BLaER1 (cell line): ENCODE data around the gene PRKG1.

Experiments used
- H3K27ac ChIP-seq: shearing (Covaris generic); formaldehyde crosslinking; 2 replicates; pipeline ENCODE4 v1.8.1; 2022
- H3K27me3 ChIP-seq: shearing (Covaris generic); formaldehyde crosslinking; 2 replicates; pipeline ENCODE4 v1.8.1; 2022
- H3K36me3 ChIP-seq: shearing (Covaris generic); formaldehyde crosslinking; 2 replicates; pipeline ENCODE4 v1.8.1; 2022
- H3K4me1 ChIP-seq: shearing (Covaris generic); formaldehyde crosslinking; 2 replicates; pipeline ENCODE4 v1.8.1; 2022
- H3K4me2 ChIP-seq: shearing (Covaris generic); formaldehyde crosslinking; 2 replicates; pipeline ENCODE4 v1.8.1; 2022
- H3K4me3 ChIP-seq: shearing (Covaris generic); formaldehyde crosslinking; 2 replicates; pipeline ENCODE4 v1.8.1; 2022
- H3K9ac ChIP-seq: shearing (Covaris generic); formaldehyde crosslinking; 2 replicates; pipeline ENCODE4 v1.8.1; 2022
- H3K9me3 ChIP-seq: shearing (Covaris generic); formaldehyde crosslinking; 2 replicates; pipeline ENCODE4 v1.8.1; 2022
- H4K20me1 ChIP-seq: shearing (Covaris generic); formaldehyde crosslinking; 2 replicates; pipeline ENCODE4 v1.8.1; 2022
- Cebpa-rat ChIP-seq: shearing (Covaris generic); IDR thresholded peaks from 2 replicates; pipeline ENCODE4 v1.8.1; 2022

The PRKG1 gene

GRCh38 chr10:51815723-51816122, 741.4 kb downstream of the PRKG1 start:
- Histone ChIP-seq H3K4me3 (no peak overlapping the region), H3K4me1 (no peaks in the 10 kb centered on the region), H3K27ac (no peak overlapping the region), H3K4me2 (no peak overlapping the region), H3K27me3 (no peaks in the 10 kb centered on the region), H3K9me3 (no peaks in the 10 kb centered on the region), H3K9ac (no peak overlapping the region), H3K36me3 (no peaks in the 10 kb centered on the region), H4K20me1 (no peaks in the 10 kb centered on the region)
- no peak for TF ChIP-seq Cebpa-rat

DNA sequence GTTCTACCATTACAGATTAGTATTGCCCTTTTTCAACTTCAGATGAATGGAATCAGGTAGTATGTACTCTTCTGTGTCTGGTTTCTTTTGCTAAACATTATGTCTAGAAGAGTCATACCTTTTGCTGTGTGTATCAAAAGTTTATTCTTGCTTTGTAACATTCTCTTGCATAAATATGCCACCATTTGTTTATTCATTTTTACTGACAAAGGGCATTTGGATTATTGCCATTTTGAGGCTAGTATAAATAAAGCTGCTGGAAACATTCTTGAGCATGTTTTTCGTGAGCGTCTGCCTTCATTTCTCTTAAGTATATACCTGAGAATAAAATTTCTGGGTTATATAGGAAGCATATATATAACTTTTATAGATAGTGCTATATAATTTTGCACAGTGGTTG, 746.8 kb downstream of the PRKG1 start:
- Histone ChIP-seq H3K4me3 (no peak overlapping the region), H3K4me2 (no peak overlapping the region), H4K20me1 (no peaks in the 10 kb centered on the region), H3K27me3 (no peaks in the 10 kb centered on the region), H3K9ac (no peak overlapping the region), H3K4me1 (no peaks in the 10 kb centered on the region), H3K27ac (no peak overlapping the region), H3K9me3 (no peaks in the 10 kb centered on the region), H3K36me3 (no peaks in the 10 kb centered on the region)
- TF ChIP-seq Cebpa-rat: no peak

DNA sequence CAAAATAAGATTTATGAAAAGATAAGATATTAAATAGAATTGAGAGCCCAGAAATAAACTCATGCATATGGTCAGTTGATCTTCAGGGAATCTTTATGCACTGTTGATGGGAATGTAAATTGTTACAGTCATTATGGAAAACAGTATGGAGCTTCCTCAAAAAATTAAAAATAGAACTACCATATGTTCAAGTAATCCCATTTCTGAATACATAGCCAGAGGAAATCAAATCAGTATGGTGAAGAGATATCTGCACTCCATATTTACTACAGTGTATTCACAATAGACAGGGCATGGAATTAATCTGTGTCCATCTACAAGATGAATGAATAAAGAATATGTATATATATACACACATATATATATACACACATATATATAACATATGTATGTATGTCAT, 747.5 kb downstream of the PRKG1 start:
- Histone ChIP-seq H3K9ac (no peak overlapping the region), H3K4me2 (no peak overlapping the region), H3K9me3 (no peaks in the 10 kb centered on the region), H3K27me3 (no peaks in the 10 kb centered on the region), H3K4me3 (no peak overlapping the region), H3K27ac (no peak overlapping the region), H3K4me1 (no peaks in the 10 kb centered on the region), H3K36me3 (no peaks in the 10 kb centered on the region), H4K20me1 (no peaks in the 10 kb centered on the region)
- TF ChIP-seq Cebpa-rat: no peak

- Histone ChIP-seq H3K36me3 (no peaks in the 10 kb centered on the region), H3K4me2 (no peak overlapping the region), H4K20me1 (no peaks in the 10 kb centered on the region), H3K9me3 (no peaks in the 10 kb centered on the region), H3K9ac (no peak overlapping the region), H3K27me3 (no peaks in the 10 kb centered on the region), H3K4me1 (peaks cover 20% of the 10 kb centered on the region), H3K4me3 (no peak overlapping the region), H3K27ac (no peak overlapping the region)
- no peak for TF ChIP-seq Cebpa-rat
Measured at GRCh38 chr10:51832652-51833383, 758.5 kb downstream of the PRKG1 start.

- H4K20me1 ChIP-seq: no peaks in the 10 kb centered on the region
- peak overlapping the region; percentile 59 for H3K4me2 ChIP-seq
- H3K9me3 ChIP-seq: no peaks in the 10 kb centered on the region
- no peaks in the 10 kb centered on the region for H3K36me3 ChIP-seq
- H3K4me1 ChIP-seq: peaks cover 38% of the 10 kb centered on the region
- no peak overlapping the region for H3K27ac ChIP-seq
- no peak overlapping the region for H3K4me3 ChIP-seq
- H3K27me3 ChIP-seq: no peaks in the 10 kb centered on the region
- H3K9ac ChIP-seq: no peak overlapping the region
- TF ChIP-seq Cebpa-rat: no peak
Measured at GRCh38 chr10:51834548-51834947, 760.3 kb downstream of the PRKG1 start.

DNA sequence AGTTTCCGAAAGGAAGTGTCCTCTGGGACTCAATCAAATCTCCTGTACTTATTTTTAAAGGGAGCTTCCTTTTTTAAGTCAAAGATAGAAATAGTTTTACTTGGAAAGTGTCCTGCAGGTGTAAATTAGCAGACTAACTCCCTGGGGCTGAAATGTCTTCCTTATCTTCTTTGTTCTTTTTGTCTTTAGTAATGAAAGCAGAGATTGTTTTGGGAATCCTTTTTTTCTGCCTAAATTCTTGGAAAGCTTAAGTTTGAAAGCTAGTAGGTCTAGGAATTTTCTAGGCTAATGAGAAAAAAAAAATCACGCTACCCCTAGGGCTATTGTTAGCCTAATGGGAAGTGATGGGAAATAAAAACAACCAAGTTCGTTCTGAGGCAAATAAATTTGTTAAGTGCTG, 764.2 kb downstream of the PRKG1 start:
- Histone ChIP-seq H4K20me1 (no peaks in the 10 kb centered on the region), H3K27ac (no peak overlapping the region), H3K27me3 (no peaks in the 10 kb centered on the region), H3K4me3 (no peak overlapping the region), H3K9me3 (no peaks in the 10 kb centered on the region), H3K4me1 (peaks cover 38% of the 10 kb centered on the region), H3K9ac (no peak overlapping the region), H3K4me2 (peak overlapping the region; percentile 75), H3K36me3 (no peaks in the 10 kb centered on the region)
- TF ChIP-seq Cebpa-rat: no peak

GRCh38 chr10:51843966-51844365, 769.7 kb downstream of the PRKG1 start:
- H3K4me3 ChIP-seq: no peak overlapping the region
- no peaks in the 10 kb centered on the region for H3K27me3 ChIP-seq
- no peak for TF ChIP-seq Cebpa-rat
- no peaks in the 10 kb centered on the region for H3K36me3 ChIP-seq
- no peaks in the 10 kb centered on the region for H3K9me3 ChIP-seq
- no peak overlapping the region for H3K4me2 ChIP-seq
- H3K4me1 ChIP-seq: peaks cover 6% of the 10 kb centered on the region
- no peak overlapping the region for H3K9ac ChIP-seq
- no peaks in the 10 kb centered on the region for H4K20me1 ChIP-seq
- no peak overlapping the region for H3K27ac ChIP-seq

GRCh38 chr10:51846856-51847506, 772.7 kb downstream of the PRKG1 start:
- H3K36me3 ChIP-seq: no peaks in the 10 kb centered on the region
- no peaks in the 10 kb centered on the region for H4K20me1 ChIP-seq
- H3K4me1 ChIP-seq: no peaks in the 10 kb centered on the region
- TF ChIP-seq Cebpa-rat: no peak
- no peak overlapping the region for H3K9ac ChIP-seq
- no peaks in the 10 kb centered on the region for H3K9me3 ChIP-seq
- no peaks in the 10 kb centered on the region for H3K27me3 ChIP-seq
- H3K4me2 ChIP-seq: no peak overlapping the region
- no peak overlapping the region for H3K27ac ChIP-seq
- H3K4me3 ChIP-seq: no peak overlapping the region

DNA sequence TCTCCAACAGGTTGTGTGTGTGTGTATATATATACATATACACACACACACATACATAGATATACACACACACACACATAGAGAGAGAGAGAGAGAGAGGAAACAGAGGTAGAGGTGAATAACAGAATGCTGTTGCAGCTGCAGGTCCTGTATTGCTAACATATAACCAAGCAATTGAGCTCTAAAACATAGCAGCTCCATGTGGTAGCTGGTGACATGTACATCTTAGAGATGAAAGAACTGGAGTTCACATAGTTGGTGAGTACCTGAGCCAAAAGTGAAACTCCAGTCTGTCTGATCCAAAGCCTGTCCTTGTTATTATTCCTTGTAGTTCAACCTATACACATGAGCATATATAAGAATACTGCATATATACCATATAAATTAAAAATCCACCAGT, 778.0 kb downstream of the PRKG1 start:
- Histone ChIP-seq H3K27ac (no peak overlapping the region), H3K4me3 (no peak overlapping the region), H3K4me1 (no peaks in the 10 kb centered on the region), H3K4me2 (no peak overlapping the region), H3K36me3 (no peaks in the 10 kb centered on the region), H3K27me3 (no peaks in the 10 kb centered on the region), H4K20me1 (no peaks in the 10 kb centered on the region), H3K9me3 (no peaks in the 10 kb centered on the region), H3K9ac (no peak overlapping the region)
- TF ChIP-seq Cebpa-rat: no peak

DNA sequence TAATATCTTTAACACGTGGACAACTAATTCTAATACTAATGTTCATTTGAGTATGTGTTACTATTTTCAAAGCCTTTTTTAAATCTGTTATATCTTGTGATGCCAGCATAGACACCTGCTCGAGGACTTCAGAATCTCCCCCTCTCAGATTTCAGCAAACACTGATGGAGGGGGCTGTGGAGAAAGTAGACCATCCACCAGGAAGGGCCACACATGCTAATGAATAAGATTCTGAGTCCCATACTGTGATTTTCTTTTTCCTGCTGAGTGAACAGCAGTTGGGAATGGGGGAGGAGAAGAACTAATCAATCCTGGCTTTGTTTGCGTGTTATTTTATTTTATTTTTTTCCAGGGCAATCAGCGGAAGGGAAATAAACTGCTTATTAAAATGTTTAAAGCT, 783.0 kb downstream of the PRKG1 start:
- no peak overlapping the region for H3K27ac ChIP-seq
- H3K4me1 ChIP-seq: peaks cover 8% of the 10 kb centered on the region
- no peaks in the 10 kb centered on the region for H4K20me1 ChIP-seq

More for the DNA sequence above, 783.0 kb downstream of the PRKG1 start:
- H3K36me3 ChIP-seq: no peaks in the 10 kb centered on the region
- H3K9me3 ChIP-seq: no peaks in the 10 kb centered on the region
- H3K9ac ChIP-seq: no peak overlapping the region
- H3K4me2 ChIP-seq: no peak overlapping the region
- H3K4me3 ChIP-seq: no peak overlapping the region
- no peak for TF ChIP-seq Cebpa-rat
- no peaks in the 10 kb centered on the region for H3K27me3 ChIP-seq
